GM18505 (cell line): ENCODE data around the gene TSPAN6.

Experiments
- ATAC-seq: cut with Tn5 transposase; IDR thresholded peaks from one replicate; pipeline ENCODE4 v1.9.1; 2021; ENCODE audit not compliant: unreplicated experiment
- POLR2A ChIP-seq: IDR thresholded peaks from 4 replicates; pipeline ENCODE4 v1.6.1; 2011; ENCODE audit warnings: borderline replicate concordance; ENCODE audit not compliant: insufficient read depth, insufficient read length; ENCODE audit errors: extremely low read depth

Gene TSPAN6

GRCh38 chrX:100587861-100588260, 48.7 kb downstream of the TSPAN6 start:
- ATAC-seq, result no peak
- TF ChIP-seq POLR2A, result no peak

- TF ChIP-seq POLR2A, result no peak
- ATAC-seq, result no peak
Observed at GRCh38 chrX:100586747-100587146, 49.9 kb downstream of the TSPAN6 start.

- no peak for ATAC-seq
- no peak for TF ChIP-seq POLR2A
Observed at GRCh38 chrX:100584611-100585010, 52.0 kb downstream of the TSPAN6 start, which contains the start of gene TNMD. TSS of gene TNMD (plus strand) at chrX:100584936. CDS start at chrX:100585019, 83 bp downstream.
